ENCODE measurements around the gene KIF23.

Gene KIF23

GRCh38 chr15:69466733-69467132, 52.6 kb downstream of the KIF23 start:
- TF ChIP-seq, protein P1, sequence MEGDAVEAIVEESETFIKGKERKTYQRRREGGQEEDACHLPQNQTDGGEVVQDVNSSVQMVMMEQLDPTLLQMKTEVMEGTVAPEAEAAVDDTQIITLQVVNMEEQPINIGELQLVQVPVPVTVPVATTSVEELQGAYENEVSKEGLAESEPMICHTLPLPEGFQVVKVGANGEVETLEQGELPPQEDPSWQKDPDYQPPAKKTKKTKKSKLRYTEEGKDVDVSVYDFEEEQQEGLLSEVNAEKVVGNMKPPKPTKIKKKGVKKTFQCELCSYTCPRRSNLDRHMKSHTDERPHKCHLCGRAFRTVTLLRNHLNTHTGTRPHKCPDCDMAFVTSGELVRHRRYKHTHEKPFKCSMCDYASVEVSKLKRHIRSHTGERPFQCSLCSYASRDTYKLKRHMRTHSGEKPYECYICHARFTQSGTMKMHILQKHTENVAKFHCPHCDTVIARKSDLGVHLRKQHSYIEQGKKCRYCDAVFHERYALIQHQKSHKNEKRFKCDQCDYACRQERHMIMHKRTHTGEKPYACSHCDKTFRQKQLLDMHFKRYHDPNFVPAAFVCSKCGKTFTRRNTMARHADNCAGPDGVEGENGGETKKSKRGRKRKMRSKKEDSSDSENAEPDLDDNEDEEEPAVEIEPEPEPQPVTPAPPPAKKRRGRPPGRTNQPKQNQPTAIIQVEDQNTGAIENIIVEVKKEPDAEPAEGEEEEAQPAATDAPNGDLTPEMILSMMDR (IDR thresholded peaks at IDR 0.05; ENCODE audit: extremely low read depth, insufficient read depth, missing control alignments), result no peak

GRCh38 chr15:69467636-69468035, 53.5 kb downstream of the KIF23 start:
- TF ChIP-seq, protein P1 (IDR thresholded peaks at IDR 0.05; ENCODE audit: extremely low read depth, insufficient read depth, missing control alignments), result no peak
- in situ Hi-C loops (cut with MboI; ENCODE audit: low pct_unique_long_range_greater_than_20kb, low sequenced_read_pairs, unreplicated experiment), result no loop called here
- DNase-seq (ENCODE audit: low spot score), result no peak

More at GRCh38 chr15:69466733-69467132, 52.6 kb downstream of the KIF23 start:
- in situ Hi-C loops (cut with MboI; ENCODE audit: low pct_unique_long_range_greater_than_20kb, low sequenced_read_pairs, unreplicated experiment), result no loop called here
- no peak for DNase-seq (ENCODE audit: low spot score)

DNA sequence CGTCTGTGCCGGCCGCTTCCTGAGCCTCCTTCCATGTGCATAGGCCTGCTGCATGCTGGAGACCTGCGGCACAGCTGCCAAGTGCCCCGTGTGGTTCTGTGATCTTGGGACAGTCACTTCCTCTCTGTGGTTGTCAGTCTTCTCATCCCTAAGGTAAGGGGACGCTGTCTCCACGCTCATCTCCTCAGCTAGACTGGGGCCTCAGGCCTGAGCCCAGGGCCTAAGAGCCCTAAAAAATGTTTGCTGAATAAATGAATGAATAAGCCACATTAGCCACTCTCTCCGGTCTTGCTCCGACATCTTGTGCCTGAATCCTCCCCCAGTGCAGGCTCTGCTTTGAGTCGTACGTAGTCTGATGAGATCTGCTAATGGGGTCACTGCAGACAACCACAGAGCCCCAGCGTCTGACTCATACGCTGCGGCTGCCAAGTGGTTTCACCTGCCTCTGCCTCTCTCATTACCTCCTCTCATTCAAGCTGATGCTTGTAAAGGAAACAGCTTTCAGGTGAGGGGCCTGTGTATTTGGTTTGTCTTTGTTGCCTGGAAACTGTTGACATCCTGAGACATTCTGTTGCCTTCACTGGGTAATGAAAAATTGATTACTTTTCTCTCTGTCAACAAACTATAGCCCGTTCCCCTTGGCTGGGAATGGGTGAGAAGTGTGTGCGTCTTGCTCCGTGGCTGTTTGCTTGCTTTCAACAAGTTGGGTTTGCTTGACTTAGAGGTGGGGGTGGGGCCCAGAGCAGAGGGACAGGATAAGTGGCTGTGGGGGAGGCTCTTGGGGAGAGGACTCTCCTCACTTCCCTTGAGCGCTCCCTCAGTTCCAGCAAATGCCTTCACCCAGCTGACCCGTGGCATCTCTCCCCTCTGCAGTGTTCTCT, 54.3 kb downstream of the KIF23 start:
- DNase-seq (ENCODE audit: low spot score), result peak; percentile 49
- TF ChIP-seq, protein P1 (IDR thresholded peaks at IDR 0.05; ENCODE audit: extremely low read depth, insufficient read depth, missing control alignments), result no peak
- in situ Hi-C loops (cut with MboI; ENCODE audit: low pct_unique_long_range_greater_than_20kb, low sequenced_read_pairs, unreplicated experiment), result no loop called here

GRCh38 chr15:69469467-69470201, 55.5 kb downstream of the KIF23 start:
- TF ChIP-seq, protein P1 (IDR thresholded peaks at IDR 0.05; ENCODE audit: extremely low read depth, insufficient read depth, missing control alignments), result no peak
- in situ Hi-C loops (cut with MboI; ENCODE audit: low pct_unique_long_range_greater_than_20kb, low sequenced_read_pairs, unreplicated experiment), result no loop called here
- no peak for DNase-seq (ENCODE audit: low spot score)

DNA sequence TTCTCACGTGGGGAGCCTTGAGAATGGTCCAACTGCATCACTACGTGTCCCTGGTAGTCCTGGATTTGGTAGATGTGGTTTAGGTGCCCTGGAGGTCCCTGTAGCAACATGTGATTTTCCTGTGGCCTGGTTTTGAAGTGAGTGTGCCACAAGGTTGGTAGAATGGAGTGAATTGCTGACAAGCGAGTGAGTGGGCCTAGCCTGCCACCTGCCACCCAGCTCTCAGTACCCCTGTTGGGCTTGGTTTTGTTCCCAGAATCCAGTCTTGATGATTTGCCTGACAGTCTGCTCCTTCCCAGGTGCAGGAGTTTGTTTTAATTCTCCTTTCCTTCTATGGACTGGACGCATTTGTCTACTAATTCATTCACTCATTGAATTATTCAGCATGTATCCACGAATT, 57.9 kb downstream of the KIF23 start:
- TF ChIP-seq, protein P1 (IDR thresholded peaks at IDR 0.05; ENCODE audit: extremely low read depth, insufficient read depth, missing control alignments), result no peak
- in situ Hi-C loops (cut with MboI; ENCODE audit: low pct_unique_long_range_greater_than_20kb, low sequenced_read_pairs, unreplicated experiment), result no loop called here
- no peak for DNase-seq (ENCODE audit: low spot score)

- in situ Hi-C loops (cut with MboI; ENCODE audit: low pct_unique_long_range_greater_than_20kb, low sequenced_read_pairs, unreplicated experiment), result no loop called here
- DNase-seq (ENCODE audit: low spot score), result no peak
Observed at GRCh38 chr15:69472562-69472961, 58.4 kb downstream of the KIF23 start.

More at GRCh38 chr15:69472562-69472961, 58.4 kb downstream of the KIF23 start:
- TF ChIP-seq, protein P1 (IDR thresholded peaks at IDR 0.05; ENCODE audit: extremely low read depth, insufficient read depth, missing control alignments), result no peak
